ENCODE data around the gene GRPEL2.

GRPEL2 gene

GRCh38 chr5:149320791-149321330 lies 24.4 kb upstream of the GRPEL2 start:
- no peak for DNase-seq

DNA sequence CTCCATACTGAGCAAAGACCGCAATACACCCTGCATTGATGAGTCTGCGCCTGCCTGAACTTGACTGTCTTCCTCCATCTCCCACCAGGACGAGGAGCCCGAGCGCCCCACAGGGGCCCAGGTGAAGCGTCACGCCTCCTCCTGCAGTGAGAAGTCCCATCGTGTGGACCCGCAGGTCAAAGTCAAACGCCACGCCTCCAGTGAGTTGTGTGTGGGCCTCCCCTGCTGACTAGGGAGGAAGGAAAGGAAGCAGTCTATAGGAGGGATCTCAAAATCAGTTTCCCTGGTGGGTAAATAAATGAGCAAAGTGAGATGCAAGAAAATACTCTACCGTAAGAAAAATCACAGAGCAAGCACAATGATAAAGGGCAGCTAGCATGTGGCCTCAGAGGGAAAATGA lies 22.8 kb upstream of the GRPEL2 start:
- DNase-seq = no peak

DNA sequence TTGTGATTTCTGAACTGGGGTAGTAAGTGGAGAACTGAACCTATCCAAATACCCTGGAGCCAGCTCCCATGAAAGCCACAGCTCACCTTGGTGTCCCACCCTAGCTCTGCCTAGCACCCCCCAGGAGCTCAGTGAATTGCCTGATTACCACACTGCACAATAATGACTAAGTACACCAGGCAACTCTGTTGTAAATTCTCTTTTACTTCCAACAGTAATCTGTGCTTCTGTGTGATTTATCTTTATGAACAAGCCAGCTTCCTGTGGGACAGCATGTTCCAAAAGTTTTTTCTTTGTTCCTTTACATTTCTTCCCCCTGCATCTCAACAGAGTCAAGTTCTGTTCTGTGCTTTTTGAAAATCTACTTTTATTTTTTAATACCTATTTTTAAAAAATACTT lies 22.1 kb upstream of the GRPEL2 start:
- DNase-seq = no peak

DNA sequence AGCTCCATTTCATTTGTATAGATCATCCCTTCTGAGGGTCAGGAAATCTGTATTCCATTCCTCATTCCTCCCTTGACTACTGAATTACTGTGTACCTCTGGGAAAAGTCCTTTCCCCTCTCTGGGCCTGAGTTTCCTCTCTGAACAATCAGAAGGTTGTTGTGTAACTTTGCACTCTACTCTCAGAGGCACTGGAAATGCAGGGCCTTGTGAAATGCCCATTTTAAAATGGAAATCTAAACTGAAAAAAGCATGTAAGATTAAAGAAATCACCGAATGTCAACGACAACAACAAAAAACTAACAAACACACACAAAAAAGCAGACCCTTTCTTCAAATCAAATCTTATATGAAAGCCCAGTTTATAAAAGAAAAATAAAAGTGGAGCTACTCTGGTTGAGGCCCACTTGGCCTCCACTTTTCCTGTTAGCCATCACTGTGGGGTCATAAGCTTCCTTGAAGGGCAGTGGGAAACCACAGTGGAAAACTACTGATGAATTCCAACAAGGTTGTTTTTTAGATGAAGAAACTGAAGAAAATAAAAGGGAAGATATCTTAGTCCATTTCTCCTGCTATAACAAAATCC lies 21.6 kb upstream of the GRPEL2 start:
- DNase-seq = no peak

DNA sequence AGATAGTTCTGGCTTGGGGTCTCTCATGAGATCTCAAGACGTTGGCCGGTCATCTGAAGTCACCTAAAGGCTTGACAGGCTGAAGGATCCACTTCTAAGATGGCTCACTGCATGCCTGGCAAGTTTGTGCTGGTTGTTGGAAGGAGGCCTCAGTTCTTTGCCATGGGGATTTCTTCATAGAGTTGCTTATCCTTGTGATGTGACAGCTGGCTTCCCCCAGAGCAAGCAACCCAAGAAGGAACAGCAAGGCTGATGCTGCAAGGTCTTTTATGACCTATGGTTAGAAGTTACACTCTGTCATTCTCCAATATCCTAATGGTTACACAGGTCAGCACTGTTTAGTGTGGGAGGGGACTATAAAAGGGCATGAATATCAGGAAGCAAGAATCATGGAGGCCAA lies 20.7 kb upstream of the GRPEL2 start:
- DNase-seq = no peak

DNA sequence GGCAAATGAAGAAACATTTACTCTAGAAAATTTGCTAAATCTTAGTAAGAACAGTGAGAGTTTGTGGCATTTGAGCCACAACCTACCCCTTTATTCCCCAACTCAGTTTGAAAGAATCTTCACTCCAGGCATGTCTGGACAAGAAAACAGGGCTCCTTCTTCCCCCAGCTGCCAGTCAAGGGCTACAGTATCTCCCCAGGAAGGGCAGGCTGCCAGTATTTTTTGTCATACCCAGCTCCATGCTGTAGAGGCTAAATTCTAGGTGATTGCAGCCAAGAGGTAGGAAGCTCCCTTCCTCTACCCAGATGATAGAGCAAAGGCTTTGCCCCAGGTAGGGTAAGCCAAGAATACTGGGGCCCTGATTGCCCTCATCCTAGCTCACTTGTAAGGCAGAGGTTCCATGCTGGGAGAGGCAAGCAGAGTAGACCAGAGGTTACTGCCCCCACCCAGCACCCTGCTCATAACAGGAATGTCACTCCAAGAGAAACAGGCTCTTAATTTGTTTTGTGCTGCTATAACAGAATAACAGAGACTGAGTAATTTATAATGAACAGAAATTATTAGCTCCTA lies 20.0 kb upstream of the GRPEL2 start:
- DNase-seq = no peak

DNA sequence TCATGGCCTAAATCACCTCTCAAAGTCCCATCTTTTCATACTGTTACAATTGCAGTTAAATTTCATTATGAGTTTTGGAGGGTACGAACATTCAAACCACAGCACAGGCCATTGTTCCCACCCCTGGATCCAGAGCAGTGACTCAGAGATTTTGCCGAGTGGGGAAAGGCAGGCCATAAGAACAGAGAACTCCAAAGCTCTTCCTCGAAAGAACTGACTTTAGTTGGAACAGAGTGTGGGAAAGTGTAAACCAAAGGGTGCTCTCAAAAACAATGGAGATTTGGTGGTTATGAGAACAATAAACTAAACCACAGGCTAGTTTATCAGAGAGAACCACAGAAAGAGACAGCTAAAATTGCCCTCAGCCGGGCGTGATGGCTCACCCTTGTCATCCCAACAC lies 19.4 kb upstream of the GRPEL2 start:
- DNase-seq = no peak

DNA sequence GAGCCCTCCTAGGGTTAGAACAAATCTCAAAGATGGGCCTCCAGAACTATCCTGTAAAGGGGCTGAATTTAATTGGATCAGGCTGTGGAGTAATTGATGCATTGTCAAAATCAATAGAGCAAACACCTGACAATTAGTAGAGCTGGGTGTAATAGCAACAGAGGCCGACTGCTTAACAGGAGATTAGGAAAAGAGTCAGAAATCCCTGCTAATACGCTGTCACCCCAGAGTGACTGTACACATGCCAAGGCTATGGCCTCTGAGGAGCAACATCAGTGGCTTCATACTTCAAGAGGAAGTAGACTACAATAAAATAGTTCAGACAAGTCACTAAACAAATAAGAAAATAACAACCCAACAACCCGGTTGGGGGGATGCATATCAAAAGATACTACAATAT lies 18.7 kb upstream of the GRPEL2 start:
- no peak for DNase-seq

GRCh38 chr5:149328177-149328576 lies 17.1 kb upstream of the GRPEL2 start:
- DNase-seq = no peak

- no peak for DNase-seq
Observed at GRCh38 chr5:149333711-149334443, 11.4 kb upstream of the GRPEL2 start.

DNA sequence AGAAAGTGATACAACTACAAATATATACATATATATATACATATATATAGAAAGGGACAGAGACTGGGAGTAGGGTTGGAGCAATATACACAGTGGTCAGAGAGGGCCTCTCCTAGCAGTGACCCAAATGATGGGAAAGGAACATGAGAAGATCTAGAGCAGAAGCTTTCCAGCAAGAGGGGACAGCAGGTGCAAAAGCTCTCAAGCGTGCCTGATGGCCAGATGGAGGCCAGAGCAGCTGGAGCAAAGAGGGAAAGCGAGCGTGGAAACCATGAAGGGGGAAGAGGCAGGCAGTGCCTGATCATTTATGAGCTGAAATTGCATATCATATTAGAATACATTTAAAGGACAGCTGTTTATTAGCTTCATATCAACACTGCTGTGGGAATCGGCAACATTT lies 7.6 kb upstream of the GRPEL2 start:
- no peak for DNase-seq

DNA sequence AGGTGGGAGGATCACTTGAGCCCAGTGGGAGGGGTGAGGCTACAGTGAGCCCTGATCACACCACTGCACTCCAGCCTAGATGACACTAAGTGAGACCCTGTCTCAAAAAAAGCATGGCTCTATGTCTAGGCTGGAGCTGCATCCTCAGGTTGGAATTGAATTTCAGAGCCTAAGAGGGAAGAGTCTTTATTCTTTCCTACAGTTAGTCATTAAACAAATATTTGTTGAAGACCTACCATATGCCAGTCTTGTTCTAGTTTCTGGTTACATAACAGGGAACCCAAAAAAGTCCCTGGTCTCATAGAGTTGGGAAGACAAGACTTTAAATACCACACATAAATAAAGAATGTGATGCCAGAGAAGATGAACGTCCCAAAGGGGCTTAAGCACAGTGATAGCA lies 6.9 kb upstream of the GRPEL2 start:
- DNase-seq = no peak

- no peak for DNase-seq
Observed at GRCh38 chr5:149340920-149341319, 4.4 kb upstream of the GRPEL2 start.

DNA sequence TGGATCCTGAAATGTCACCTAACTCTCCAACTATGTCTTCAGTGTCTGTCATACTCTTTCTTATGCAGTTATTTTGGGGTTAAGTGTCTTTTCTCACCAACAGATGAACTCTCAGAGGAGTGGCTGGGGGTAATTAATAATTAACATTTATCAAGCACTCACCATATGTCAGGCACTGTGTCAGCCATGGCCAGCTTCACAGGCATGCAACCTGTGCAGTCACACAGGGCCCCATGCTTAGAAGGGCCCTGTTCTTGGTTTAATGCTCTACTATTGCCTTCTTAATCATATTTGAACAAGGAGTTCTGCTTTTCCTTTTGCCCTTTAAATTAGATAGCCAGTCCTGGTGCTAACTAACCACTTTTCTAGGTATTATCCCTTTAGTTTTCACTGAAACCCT lies 3.4 kb upstream of the GRPEL2 start:
- no peak for DNase-seq

DNA sequence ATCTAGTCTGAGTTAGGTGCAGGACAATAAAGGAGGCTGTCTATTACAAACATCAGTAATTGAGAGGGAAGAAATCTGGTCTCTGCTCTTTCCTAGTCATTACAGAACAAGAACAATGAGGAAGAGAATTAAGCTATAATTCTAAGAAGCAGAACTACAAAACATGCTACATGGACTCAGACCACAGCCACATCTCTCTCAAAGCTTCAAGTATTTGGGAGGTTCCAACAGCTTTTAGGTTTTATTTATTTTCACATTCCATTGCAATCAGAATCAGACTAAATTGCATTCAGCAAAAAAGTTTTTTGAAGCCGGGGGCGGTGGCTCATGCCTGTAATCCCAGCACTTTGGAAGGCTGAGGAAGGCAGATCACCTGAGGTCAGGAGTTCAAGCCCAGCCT lies 1.1 kb upstream of the GRPEL2 start:
- no peak for DNase-seq

GRCh38 chr5:149345892-149346222 lies 558 bp downstream of the GRPEL2 start:
- DNase-seq = no peak

DNA sequence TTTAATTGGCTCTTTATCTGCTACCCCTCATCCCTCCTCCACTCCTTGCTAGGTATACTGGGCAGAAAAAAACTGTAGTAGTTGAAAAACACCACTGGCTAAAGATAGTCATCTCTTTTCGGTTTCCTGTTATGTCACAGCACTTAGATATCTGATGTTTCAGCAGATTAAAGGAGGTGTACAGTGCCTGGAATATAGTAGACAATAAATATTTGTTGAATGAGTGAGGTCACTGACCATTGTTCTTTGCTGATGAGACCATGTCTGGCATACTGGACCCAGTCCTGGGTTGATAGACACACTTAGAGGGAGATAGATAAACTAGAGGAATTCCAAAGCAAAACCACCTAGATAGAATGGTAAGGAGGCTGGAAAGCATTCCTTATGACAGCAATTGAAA lies 3.2 kb downstream of the GRPEL2 start:
- DNase-seq = no peak

GRCh38 chr5:149349382-149349781 lies 4.1 kb downstream of the GRPEL2 start:
- DNase-seq = no peak

DNA sequence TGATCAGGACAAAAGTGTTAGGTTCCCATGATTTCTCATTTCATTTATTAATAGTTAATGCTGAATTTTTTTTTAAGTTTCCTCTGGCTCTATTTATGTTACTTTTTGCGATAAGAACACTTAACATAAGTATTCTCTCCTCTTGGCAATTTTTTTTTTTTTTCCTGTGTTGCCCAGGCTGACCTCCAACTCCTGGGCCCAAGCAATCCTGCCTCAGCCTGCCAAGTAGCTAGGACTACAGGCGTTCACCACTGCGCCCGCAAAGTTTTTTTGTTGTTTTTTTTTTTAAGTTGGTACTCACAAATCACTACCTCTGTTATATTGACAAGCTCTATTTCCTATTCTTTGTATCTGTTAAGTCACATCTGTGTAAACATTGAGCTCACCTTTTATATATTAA lies 6.9 kb downstream of the GRPEL2 start:
- no peak for DNase-seq

- DNase-seq = no peak
Observed at GRCh38 chr5:149353911-149354310, 8.6 kb downstream of the GRPEL2 start.

DNA sequence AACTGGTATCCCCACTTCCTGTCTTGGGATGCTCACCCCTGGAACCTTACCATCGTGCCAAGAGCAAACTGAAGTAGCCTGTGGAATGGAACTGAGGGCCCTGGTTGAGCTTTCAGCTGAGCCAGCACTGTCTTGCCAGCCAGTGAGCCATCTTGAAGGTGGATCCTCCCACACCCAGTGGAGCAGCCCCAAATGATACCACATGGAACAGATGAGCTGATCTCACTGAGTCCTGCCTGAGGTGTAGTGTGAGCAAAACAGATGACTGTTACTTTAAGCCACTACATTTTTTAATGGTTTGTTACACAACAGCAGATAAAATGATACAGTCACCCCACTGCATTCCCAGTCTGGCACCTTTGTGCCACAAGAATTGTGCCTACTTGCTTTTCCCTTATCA lies 10.4 kb downstream of the GRPEL2 start:
- DNase-seq = no peak

GRCh38 chr5:149356391-149356790 lies 11.1 kb downstream of the GRPEL2 start:
- no peak for DNase-seq

GRCh38 chr5:149357370-149358293 lies 12.3 kb downstream of the GRPEL2 start, which contains the start of gene PCYOX1L:
Gene PCYOX1L (plus strand): TSS chr5:149358046. CDS start chr5:149358069, 23 bp downstream.
- peak; percentile 76 for DNase-seq

Data from 8988T (cell line).